ENCODE measurements around the gene NUDCD3.

Gene NUDCD3

GRCh38 chr7:44438816-44439215, 51.6 kb downstream of the NUDCD3 start:
- peak; percentile 14 for DNase-seq
- no peak for TF ChIP-seq CTCF (IDR thresholded peaks at IDR 0.05; ENCODE audit: low read depth, low read length, missing control alignments)
- Histone ChIP-seq H3K27ac (no peak overlapping the region), H3K4me3 (ENCODE audit: low read depth, low read length) (no peak overlapping the region), H3K27me3 (replicated peaks) (no peaks in the 10 kb centered on the region), H3K36me3 (replicated peaks) (no peaks in the 10 kb centered on the region)
- in situ Hi-C loops (cut with HindIII; ENCODE audit: low pct_ligation_motif_present, low sequenced_read_pairs): no loop called here

- no peak for DNase-seq
- H3K27me3 ChIP-seq (replicated peaks): no peaks in the 10 kb centered on the region
- no peak overlapping the region for H3K27ac ChIP-seq
- in situ Hi-C loops (cut with HindIII; ENCODE audit: low pct_ligation_motif_present, low sequenced_read_pairs): no loop called here
- H3K4me3 ChIP-seq (ENCODE audit: low read depth, low read length): no peak overlapping the region
- no peak for TF ChIP-seq CTCF (IDR thresholded peaks at IDR 0.05; ENCODE audit: low read depth, low read length, missing control alignments)
- no peaks in the 10 kb centered on the region for H3K36me3 ChIP-seq (replicated peaks)
Observed at GRCh38 chr7:44434201-44434600, 56.3 kb downstream of the NUDCD3 start.

- in situ Hi-C loops (cut with HindIII; ENCODE audit: low pct_ligation_motif_present, low sequenced_read_pairs): no loop called here
- Histone ChIP-seq H3K27ac (no peak overlapping the region), H3K36me3 (replicated peaks) (no peaks in the 10 kb centered on the region), H3K4me3 (ENCODE audit: low read depth, low read length) (no peak overlapping the region), H3K27me3 (replicated peaks) (no peaks in the 10 kb centered on the region)
- no peak for DNase-seq
- no peak for TF ChIP-seq CTCF (IDR thresholded peaks at IDR 0.05; ENCODE audit: low read depth, low read length, missing control alignments)
Observed at GRCh38 chr7:44433255-44434022, 57.0 kb downstream of the NUDCD3 start.

GRCh38 chr7:44432381-44432977, 58.0 kb downstream of the NUDCD3 start:
- TF ChIP-seq CTCF (IDR thresholded peaks at IDR 0.05; ENCODE audit: low read depth, low read length, missing control alignments): no peak
- DNase-seq: no peak
- no peaks in the 10 kb centered on the region for H3K36me3 ChIP-seq (replicated peaks)
- H3K27ac ChIP-seq: no peak overlapping the region
- H3K27me3 ChIP-seq (replicated peaks): no peaks in the 10 kb centered on the region
- in situ Hi-C loops (cut with HindIII; ENCODE audit: low pct_ligation_motif_present, low sequenced_read_pairs): no loop called here
- H3K4me3 ChIP-seq (ENCODE audit: low read depth, low read length): no peak overlapping the region

GRCh38 chr7:44431091-44431608, 59.3 kb downstream of the NUDCD3 start:
- H3K4me3 ChIP-seq (ENCODE audit: low read depth, low read length): no peak overlapping the region
- no peak overlapping the region for H3K27ac ChIP-seq
- in situ Hi-C loops (cut with HindIII; ENCODE audit: low pct_ligation_motif_present, low sequenced_read_pairs): no loop called here
- no peak for DNase-seq
- H3K27me3 ChIP-seq (replicated peaks): no peaks in the 10 kb centered on the region
- H3K36me3 ChIP-seq (replicated peaks): peaks cover 5% of the 10 kb centered on the region
- peak; percentile 42 for TF ChIP-seq CTCF (IDR thresholded peaks at IDR 0.05; ENCODE audit: low read depth, low read length, missing control alignments)
